OCI-LY7 (cell line): Measurements from ENCODE around the gene INPP4A. TPM values are rescaled to one million over a fixed set of nuclear protein-coding genes. Genes with fewer than 3 reads are reported as not detected.

Source experiments
- BruUV-seq: library from RNA; stranded (reverse); fragments of 400-500 nt; replicated peaks from 2 replicates; lab custom pipeline; 2021; lab: Mats Ljungman, UMichigan
- CTCF ChIA-PET: fragments of 300-600 bp; sonication (Branson Sonifier 250); formaldehyde crosslinking; loops from one replicate; lab custom pipeline; 2022; ENCODE audit warnings: antibody characterized with exemption; ENCODE audit not compliant: unreplicated experiment; lab: Charles Lee
- POLR2A ChIA-PET: fragments of 300-600 bp; sonication (Branson Sonifier 250); formaldehyde crosslinking; loops from one replicate; lab custom pipeline; 2022; ENCODE audit warnings: antibody characterized with exemption; lab: Charles Lee
- DNase-seq: peaks from one replicate; pipeline ENCODE4 v3.0.0-alpha.2; 2015; ENCODE audit warnings: low spot score
- H2AFZ ChIP-seq: fragments of 200-600 bp; sonication (generic), shearing (Covaris generic); 2 replicates; pipeline ENCODE4 v1.6.1; 2014; ENCODE audit warnings: mild to moderate bottlenecking, antibody characterized with exemption, low read length, moderate library complexity
- H3K27ac ChIP-seq: fragments of 200-600 bp; sonication (generic); 2 replicates; pipeline ENCODE4 v1.5.1; 2014; ENCODE audit warnings: mixed run types, low read depth, mild to moderate bottlenecking, moderate library complexity, low read length, inconsistent platforms; ENCODE audit not compliant: poor library complexity, severe bottlenecking
- H3K36me3 ChIP-seq: fragments of 200-600 bp; sonication (generic); 2 replicates; pipeline ENCODE4 v1.6.1; 2014; ENCODE audit warnings: mild to moderate bottlenecking, antibody characterized with exemption, low read length, moderate library complexity, mixed read lengths; ENCODE audit not compliant: insufficient read depth
- H3K4me1 ChIP-seq: fragments of 200-600 bp; sonication (generic); 2 replicates; pipeline ENCODE4 v1.5.1; 2014; ENCODE audit warnings: mild to moderate bottlenecking, low read length; ENCODE audit not compliant: insufficient read depth, poor library complexity, severe bottlenecking
- H3K4me2 ChIP-seq: fragments of 200-600 bp; sonication (generic); 2 replicates; pipeline ENCODE4 v1.6.1; 2014; ENCODE audit warnings: mild to moderate bottlenecking, low read length
- H3K4me3 ChIP-seq: fragments of 200-600 bp; sonication (generic); 2 replicates; pipeline ENCODE4 v1.5.1; 2014; ENCODE audit warnings: mild to moderate bottlenecking, low read depth, low read length; ENCODE audit not compliant: poor library complexity, severe bottlenecking
- H3K79me2 ChIP-seq: fragments of 200-600 bp; sonication (generic); 2 replicates; pipeline ENCODE4 v1.6.1; 2016; ENCODE audit warnings: low read depth, mild to moderate bottlenecking, low read length, moderate library complexity, mixed read lengths; ENCODE audit not compliant: insufficient read depth
- H3K9me2 ChIP-seq: fragments of 200-600 bp; sonication (generic); 2 replicates; pipeline ENCODE4 v1.6.1; 2016; ENCODE audit warnings: mild to moderate bottlenecking, low read length, mixed read lengths; ENCODE audit not compliant: insufficient read depth
- H3K9me3 ChIP-seq: fragments of 200-600 bp; sonication (generic); 2 replicates; pipeline ENCODE4 v1.6.1; 2014; ENCODE audit warnings: mild to moderate bottlenecking, mixed run types, low read length, mixed read lengths
- H4K20me1 ChIP-seq: fragments of 200-600 bp; sonication (generic); 2 replicates; pipeline ENCODE4 v1.6.1; 2014; ENCODE audit warnings: mild to moderate bottlenecking, antibody characterized with exemption, low read length, moderate library complexity, mixed read lengths; ENCODE audit not compliant: insufficient read depth
- EZH2phosphoT487 ChIP-seq: fragments of 200-600 bp; sonication (generic); IDR thresholded peaks from 2 replicates; pipeline ENCODE4 v1.6.1; 2018; ENCODE audit warnings: low read depth, borderline replicate concordance, mild to moderate bottlenecking, mixed run types, antibody characterized with exemption, low read length, moderate library complexity, mixed read lengths
- intact Hi-C: fragments of 100-400 bp; cut with micrococcal nuclease; formaldehyde crosslinking; loops from one replicate; pipeline ENCODE4 v1.10.0; 2022; ENCODE audit not compliant: unreplicated experiment
- total RNA-seq, 2 experiments: library from RNA; depleted of rRNA in 1 of 2; stranded (reverse); fragments of >200 nt in 1 of 2; shearing (Covaris generic) in 1 of 2; gene quantifications; 2 replicates each; pipeline ENCODE4 v1.2.3, GENCODE V29; 2014 to 2022
- TF ChIP-seq, protein P1 (sequence below): fragments of 200-600 bp; sonication (generic); conservative IDR thresholded peaks from 2 replicates; pipeline ENCODE4 v1.5.1; 2014; ENCODE audit warnings: mild to moderate bottlenecking, antibody characterized with exemption, low read length, moderate library complexity, mixed read lengths

The INPP4A gene
- total RNA-seq, 2 experiments from 2014 or later: 28.5 to 28.6 TPM

DNA sequence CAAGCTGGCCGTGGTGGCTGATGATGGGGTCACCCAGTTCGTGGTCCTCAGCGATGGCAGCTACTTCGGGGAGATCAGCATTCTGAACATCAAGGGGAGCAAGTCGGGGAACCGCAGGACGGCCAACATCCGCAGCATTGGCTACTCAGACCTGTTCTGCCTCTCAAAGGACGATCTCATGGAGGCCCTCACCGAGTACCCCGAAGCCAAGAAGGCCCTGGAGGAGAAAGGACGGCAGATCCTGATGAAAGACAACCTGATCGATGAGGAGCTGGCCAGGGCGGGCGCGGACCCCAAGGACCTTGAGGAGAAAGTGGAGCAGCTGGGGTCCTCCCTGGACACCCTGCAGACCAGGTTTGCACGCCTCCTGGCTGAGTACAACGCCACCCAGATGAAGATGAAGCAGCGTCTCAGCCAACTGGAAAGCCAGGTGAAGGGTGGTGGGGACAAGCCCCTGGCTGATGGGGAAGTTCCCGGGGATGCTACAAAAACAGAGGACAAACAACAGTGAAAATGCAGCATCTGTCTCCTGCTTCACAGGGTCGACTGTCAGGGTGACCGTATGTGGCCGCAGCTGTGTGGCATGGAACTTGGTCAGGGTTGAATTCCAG, 47.8 kb upstream of the INPP4A start:
- Histone ChIP-seq H3K79me2 (no peaks in the 10 kb centered on the region), H3K4me3 (no peak overlapping the region), H4K20me1 (no peaks in the 10 kb centered on the region), H2AFZ (no peak overlapping the region), H3K36me3 (no peaks in the 10 kb centered on the region), H3K9me2 (no peaks in the 10 kb centered on the region), H3K4me1 (no peaks in the 10 kb centered on the region), H3K9me3 (no peaks in the 10 kb centered on the region), H3K27ac (no peak overlapping the region), H3K4me2 (no peak overlapping the region)
- intact Hi-C loops: no loop called here
- TF ChIP-seq EZH2phosphoT487: no peak
- TF ChIP-seq, protein P1, sequence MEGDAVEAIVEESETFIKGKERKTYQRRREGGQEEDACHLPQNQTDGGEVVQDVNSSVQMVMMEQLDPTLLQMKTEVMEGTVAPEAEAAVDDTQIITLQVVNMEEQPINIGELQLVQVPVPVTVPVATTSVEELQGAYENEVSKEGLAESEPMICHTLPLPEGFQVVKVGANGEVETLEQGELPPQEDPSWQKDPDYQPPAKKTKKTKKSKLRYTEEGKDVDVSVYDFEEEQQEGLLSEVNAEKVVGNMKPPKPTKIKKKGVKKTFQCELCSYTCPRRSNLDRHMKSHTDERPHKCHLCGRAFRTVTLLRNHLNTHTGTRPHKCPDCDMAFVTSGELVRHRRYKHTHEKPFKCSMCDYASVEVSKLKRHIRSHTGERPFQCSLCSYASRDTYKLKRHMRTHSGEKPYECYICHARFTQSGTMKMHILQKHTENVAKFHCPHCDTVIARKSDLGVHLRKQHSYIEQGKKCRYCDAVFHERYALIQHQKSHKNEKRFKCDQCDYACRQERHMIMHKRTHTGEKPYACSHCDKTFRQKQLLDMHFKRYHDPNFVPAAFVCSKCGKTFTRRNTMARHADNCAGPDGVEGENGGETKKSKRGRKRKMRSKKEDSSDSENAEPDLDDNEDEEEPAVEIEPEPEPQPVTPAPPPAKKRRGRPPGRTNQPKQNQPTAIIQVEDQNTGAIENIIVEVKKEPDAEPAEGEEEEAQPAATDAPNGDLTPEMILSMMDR: no peak
- POLR2A ChIA-PET: no interaction called here
- no peak for DNase-seq
- CTCF ChIA-PET: interaction anchor here (0.6 kb wide), 1 partner anchor 1887 kb away, joined by 3 read pairs; no protein-coding TSS in a partner anchor
- no TSS peak for BruUV-seq

DNA sequence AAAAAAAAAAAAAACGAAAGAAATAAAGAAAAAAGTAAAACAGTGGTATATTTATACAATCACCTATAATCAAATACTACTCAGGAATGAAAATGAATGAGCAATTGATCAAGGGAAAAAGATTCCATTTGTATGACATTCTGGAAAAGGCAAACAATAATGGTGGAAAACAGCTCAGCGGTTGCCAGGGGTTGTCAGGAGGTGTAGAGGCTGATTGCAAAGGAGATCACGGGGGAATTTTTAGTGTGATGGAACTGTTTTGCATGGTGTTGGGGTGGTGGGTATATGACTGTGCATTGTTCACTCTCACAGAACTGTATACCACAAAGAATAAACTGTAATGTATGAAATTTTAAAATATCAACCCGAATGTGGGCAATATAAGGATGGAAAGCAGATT, 45.5 kb upstream of the INPP4A start:
- Histone ChIP-seq H3K4me2 (no peak overlapping the region), H3K4me3 (no peak overlapping the region), H3K36me3 (no peaks in the 10 kb centered on the region), H3K9me3 (no peaks in the 10 kb centered on the region), H2AFZ (no peak overlapping the region), H4K20me1 (no peaks in the 10 kb centered on the region), H3K4me1 (no peaks in the 10 kb centered on the region), H3K9me2 (no peaks in the 10 kb centered on the region), H3K79me2 (no peaks in the 10 kb centered on the region), H3K27ac (no peak overlapping the region)
- ChIA-PET POLR2A (no interaction called here), CTCF (no interaction called here)
- no peak for TF ChIP-seq EZH2phosphoT487
- TF ChIP-seq, protein P1: no peak
- no peak for DNase-seq
- intact Hi-C loops: no loop called here
- BruUV-seq: no TSS peak

- POLR2A ChIA-PET: no interaction called here
- CTCF ChIA-PET: no interaction called here
- DNase-seq: no peak
Measured at GRCh38 chr2:98403878-98404277, 40.8 kb upstream of the INPP4A start.

More at GRCh38 chr2:98403878-98404277, 40.8 kb upstream of the INPP4A start:
- no peaks in the 10 kb centered on the region for H3K4me1 ChIP-seq
- H3K9me3 ChIP-seq: no peaks in the 10 kb centered on the region
- H3K4me2 ChIP-seq: no peak overlapping the region
- no peak overlapping the region for H3K27ac ChIP-seq
- BruUV-seq: no TSS peak
- TF ChIP-seq EZH2phosphoT487: no peak
- TF ChIP-seq, protein P1: no peak
- H4K20me1 ChIP-seq: no peaks in the 10 kb centered on the region
- H3K9me2 ChIP-seq: no peaks in the 10 kb centered on the region
- H3K79me2 ChIP-seq: no peaks in the 10 kb centered on the region
- H3K4me3 ChIP-seq: no peak overlapping the region
- H3K36me3 ChIP-seq: no peaks in the 10 kb centered on the region
- no peak overlapping the region for H2AFZ ChIP-seq
- intact Hi-C loops: no loop called here
